ENCODE measurements around the gene CUX1.
"Not testable (repeated sequence)": the region's sequence is repeated elsewhere in the genome, so short reads cannot be mapped to it uniquely, and the experiment has no call there.

The CUX1 gene

DNA sequence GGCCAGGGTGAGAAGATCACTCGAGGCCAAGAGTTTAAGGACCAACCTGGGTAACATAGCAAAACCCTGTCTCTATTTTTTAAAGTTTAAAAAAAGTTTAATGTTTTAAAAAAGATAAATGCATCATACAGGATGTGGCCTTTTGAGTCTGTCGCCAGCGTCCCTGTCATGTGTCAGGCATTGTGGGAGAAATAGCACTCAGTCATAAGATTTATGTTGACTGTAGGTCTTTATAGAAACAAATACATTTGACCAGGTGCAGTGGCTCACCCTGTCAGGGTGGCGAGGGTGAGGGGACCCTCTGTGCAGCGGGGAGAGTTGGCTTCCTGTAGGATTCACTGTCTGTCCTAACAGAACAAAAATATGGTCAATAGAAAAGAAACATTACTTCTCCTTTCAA, 405.8 kb downstream of the CUX1 start:
- DNase-seq, result no peak

DNA sequence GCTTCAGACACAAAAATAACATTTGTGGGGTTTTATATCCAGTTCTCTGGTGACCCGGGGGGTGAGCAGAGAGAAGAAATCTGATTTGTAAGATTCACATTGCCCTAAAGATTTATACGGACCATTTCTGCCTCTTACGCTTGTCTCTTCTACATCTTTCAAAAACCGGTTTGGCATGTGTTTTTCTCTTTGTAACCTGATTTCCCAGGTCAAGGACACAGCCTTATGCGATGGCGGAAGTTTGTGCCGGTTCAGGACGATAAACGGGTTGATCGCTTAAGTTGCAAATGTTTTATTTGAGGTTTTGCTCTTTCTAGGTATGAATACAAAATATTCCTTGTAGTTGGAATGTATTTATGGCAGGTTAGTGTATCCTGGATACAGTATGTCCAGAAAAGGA, 407.6 kb downstream of the CUX1 start:
- DNase-seq, result no peak

DNA sequence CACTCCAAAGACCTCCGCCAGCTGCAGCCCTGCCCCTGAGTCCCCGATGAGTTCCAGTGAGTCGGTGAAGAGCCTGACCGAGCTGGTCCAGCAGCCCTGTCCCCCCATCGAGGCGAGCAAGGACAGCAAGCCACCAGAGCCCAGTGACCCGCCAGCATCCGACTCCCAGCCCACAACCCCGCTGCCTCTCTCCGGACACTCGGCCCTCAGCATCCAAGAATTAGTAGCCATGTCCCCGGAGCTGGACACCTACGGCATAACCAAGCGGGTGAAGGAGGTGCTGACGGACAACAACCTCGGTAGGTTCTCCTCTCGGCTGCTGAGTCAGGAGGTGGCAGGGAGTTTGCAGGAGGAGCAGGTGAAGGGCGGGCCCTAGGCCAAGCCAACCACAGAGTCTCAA, 409.9 kb downstream of the CUX1 start:
- no peak for DNase-seq

DNA sequence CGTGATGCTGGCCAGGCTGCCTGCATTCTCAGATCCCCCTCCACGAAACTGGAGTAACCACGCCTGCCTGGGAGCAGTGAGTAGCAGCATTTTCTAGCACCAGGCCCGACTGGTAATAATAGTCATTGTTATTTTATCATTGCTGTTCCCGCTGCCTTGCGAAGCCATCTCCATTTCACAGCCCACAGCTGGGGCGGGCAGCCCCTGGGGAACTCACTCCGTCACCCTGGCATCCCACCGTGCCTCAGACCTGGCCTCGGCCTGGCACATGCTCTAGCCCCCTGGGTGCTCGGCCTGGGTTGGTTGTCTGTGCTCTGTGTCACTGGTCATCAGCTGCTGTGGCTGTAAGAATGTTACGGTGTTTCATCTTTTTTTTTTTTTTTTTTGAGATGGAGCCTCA, 411.5 kb downstream of the CUX1 start:
- no peak for DNase-seq

DNA sequence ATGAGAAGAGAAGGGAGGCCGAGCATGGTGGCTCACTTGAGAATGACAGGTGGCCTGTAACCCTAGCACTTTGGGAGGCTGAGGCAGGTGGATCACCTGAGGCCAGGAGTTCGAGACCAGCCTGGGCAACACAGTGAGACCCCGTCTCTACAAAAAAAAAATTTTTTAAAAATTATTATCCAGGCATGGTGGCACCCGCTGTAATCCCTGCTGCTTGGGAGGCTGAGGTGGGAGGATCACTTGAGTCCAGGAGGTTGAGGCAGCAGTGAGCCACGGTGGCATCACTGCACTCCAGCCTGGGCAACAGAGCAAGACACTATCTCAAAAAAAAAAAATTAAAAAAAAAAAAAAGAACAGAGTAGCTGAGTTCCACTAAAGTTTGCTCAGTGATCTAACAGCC, 412.7 kb downstream of the CUX1 start:
- DNase-seq, result not testable (repeated sequence)

DNA sequence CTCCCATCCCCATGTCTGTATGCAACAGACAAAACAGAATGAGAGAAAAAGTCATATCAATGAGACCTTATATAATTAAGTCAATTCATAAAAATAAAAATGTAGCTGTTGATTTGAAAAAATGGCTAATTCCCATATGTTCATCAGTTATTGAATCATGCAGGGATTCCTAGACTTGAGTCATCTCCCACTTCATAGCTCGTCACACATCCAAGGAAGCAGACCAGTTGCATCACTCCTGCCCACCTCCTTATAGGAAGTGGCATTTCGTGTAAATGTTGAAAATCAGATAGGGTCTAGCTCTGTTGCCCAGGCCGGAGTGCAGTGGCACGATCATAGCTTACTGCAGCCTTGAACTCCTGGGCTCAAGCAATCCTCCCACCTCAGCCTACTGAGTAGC, 413.2 kb downstream of the CUX1 start:
- DNase-seq, result no peak

DNA sequence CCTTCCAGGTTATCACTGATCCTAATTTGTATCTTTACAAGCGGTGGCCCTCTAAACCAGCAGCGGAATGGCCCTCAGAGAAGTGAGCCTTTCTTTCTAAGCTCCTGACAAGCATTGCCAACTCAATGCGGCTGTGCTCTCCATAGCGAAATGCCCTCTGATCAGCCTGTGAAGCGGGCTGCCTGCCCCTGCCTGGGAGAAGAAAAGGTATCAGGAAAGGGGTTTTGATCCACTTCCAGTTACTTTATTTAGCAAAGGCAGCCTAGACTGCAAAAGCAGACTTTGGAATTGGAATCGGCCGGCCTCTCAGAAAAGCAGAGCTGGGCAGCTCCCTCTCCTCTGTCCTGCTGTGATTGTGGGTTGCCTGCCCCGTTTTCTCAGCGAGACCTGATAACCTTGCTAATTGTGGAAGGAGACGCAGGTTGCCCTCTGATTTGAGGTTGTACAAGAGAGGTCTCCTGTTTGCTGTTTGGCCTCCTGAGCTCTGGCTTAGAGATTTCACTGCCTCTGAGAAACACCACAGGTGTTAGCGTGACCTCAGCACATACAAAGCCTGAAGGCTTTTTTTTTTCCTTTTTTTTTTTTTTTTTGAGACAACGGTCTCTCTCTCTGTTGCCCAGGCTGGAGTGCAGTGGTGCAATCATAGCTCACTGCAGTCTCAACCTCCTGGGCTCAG, 415.3 kb downstream of the CUX1 start:
- DNase-seq, result no peak

DNA sequence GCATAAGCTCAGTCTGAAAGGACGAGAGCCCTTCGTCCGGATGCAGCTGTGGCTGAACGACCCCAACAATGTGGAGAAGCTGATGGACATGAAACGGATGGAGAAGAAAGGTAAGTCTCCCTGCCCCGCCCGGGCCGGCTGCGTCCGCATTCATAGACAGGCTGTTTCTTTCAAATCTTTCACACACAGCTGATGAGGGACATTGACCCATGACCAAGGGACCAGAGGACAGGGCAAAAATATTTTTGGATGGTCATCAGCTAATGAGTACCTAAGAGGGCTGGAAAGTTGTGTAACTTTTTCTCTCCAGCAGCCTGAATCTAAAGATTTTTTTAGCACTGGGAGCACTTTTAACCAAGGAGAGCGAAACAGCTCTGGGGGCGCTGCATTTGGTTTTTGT, 416.7 kb downstream of the CUX1 start:
- DNase-seq, result no peak

DNA sequence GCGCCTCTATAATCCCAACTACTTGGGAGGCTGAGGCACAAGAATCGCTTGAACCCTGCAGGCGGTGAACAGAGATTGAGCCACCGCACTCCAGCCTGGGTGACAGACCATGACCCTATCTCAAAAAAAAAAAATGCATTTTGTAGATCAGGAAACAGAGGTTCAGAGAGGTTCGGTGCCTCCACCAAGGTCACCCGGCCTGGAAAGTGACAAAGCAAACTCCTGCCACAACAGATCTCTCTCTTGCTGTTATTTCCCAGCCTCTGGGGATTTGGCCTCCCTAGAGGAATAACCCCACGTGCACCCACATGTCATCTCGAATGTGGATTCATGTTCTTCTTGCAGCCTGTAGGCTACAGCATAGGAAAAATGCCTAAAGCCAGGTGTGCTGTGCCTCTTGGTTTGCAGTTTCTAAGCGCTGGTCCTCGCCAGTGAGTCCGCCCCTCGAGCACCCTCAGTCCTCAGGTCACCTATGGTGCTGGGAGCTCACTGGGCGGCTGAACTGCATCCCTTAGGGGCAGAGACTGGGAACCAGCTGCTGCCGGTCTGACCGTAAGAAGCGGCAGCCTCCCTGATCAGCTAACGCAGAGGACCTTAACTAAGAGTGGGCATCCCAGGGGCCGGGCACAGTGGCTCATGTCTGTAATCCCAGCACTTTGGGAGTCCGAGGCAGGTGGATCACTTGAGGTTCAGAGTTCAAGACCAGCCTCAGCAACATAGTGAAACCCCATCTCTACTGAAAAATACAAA, 417.6 kb downstream of the CUX1 start:
- no peak for DNase-seq

DNA sequence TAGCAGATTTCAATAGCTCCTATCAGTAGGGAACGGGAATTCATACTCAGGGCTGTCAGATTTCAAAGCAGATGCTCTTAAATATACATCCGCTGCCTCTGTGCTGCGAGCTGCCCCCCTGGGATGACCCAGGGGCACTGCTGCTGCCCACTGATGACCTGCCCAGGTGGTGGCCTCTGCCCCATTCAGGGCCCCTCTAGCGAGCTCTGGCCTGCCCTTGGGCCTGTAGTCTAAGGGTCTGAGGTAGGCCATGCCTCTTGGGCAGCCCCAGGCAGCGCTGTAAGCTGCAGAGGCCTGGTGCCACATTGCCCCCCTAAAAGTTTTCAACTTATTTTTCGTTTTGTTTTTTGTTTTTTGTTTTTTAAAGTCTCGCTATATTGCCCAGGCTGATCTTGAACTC, 418.7 kb downstream of the CUX1 start:
- no peak for DNase-seq

DNA sequence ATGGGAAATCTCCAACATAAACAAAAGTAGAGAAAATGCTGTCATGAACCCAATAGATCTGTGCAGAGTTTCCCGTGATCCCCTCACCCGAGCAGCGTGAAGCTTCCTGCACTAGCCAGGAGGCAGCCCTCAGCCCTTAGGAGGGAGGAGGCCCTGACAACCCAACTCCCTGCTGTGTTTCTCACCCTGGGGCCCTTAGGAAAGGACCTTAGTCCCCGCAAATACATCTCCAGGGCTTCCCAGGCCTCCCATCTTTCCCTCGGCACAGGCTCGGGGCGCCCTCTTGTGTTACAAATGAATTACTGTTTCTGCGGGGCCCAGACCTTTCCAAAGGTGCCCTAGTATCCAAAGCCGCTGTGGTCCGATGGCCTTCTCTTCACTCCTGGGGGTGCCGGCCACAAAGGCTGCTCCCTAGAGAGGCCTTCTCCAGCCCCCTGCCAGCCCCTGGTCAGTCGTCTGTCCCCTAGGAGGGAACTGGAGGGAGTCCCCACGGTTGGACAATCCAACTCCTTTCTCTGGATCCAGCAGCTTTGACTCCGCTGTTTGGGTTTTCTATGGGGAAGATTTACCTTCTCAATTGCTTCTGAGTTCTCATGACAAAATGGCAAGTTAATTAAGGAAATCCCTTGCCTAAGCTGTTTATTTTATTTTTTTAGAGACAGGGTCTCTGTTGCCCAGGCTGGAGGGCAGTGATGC, 419.3 kb downstream of the CUX1 start:
- DNase-seq, result no peak

DNA sequence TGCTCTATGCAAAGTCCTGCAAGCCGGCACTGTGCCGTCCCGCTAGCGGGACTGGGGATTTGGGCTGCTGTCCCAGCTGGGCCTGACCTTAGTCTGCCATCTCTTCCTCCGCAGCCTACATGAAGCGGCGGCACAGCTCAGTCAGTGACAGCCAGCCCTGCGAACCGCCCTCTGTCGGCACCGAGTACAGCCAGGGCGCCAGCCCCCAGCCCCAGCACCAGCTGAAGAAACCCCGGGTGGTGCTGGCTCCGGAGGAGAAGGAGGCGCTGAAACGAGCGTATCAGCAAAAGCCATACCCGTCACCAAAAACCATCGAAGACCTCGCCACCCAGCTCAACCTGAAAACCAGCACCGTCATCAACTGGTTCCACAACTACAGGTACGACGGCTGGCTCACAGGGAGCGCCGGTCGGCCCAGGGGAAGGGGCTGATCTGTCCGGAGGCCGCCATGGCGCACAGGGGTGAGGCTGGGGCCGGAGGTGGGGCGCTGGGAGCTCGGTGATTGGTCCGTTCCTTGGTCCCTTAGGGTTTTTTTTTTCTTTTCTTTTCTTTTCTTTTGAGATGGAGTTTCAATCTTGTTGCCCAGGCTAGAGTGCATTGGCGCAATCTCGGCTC, 421.9 kb downstream of the CUX1 start:
- DNase-seq, result no peak

DNA sequence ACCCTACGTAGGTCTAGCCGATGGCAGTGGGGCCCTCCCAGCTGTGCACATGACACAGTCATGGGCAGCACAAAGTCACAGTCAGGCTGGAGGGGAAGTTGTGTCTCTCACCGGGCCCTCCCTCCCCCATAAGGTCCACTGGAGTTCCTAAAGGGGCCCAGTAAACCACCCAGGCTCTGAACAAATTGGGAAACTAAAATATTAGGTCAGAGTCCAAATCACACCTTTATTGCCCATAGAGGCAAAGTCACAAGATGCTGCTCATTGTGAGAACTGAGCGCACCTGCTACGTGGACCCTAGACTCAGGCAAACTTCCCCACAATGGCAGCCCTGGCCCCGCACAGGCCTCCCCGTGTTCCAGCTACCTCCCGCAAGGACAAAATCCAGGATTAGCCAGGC, 424.0 kb downstream of the CUX1 start:
- DNase-seq, result no peak

DNA sequence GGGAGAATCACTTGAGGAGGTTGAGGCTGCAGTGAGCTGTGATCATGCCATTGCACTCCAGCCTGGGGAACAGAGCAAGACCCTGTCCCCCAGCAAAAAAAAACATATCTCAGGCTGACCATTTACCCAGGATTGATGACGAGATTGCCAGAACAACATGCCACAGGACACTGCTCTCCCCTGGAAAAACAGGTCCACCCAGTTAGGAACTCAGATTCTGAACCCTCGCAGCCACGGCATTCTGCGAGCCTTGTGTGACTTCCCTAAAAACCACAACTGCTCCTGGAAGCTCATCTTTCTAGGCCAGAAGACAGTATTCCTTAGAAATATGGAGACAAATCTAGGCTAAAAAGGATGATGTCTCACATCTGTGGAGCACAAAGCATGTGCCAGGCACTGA, 427.2 kb downstream of the CUX1 start:
- no peak for DNase-seq

DNA sequence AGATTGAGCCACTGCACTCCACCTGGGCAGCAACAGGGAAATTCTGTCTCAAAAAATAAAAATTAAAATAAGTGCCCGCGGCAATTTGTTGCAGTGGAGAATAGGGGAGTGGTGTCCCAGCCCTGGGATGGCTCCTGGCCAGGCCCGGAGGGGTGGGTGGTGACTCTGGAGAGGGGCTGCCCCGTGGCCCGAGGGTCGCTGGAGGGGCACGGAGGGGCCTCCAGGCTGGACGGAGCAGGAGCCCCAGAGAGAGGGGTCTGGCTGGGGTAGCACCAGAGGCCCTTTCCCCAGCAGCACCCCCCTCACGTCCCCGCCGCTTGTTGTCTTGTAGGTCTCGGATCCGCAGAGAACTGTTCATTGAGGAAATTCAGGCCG, 430.6 kb downstream of the CUX1 start:
- DNase-seq, result no peak

DNA sequence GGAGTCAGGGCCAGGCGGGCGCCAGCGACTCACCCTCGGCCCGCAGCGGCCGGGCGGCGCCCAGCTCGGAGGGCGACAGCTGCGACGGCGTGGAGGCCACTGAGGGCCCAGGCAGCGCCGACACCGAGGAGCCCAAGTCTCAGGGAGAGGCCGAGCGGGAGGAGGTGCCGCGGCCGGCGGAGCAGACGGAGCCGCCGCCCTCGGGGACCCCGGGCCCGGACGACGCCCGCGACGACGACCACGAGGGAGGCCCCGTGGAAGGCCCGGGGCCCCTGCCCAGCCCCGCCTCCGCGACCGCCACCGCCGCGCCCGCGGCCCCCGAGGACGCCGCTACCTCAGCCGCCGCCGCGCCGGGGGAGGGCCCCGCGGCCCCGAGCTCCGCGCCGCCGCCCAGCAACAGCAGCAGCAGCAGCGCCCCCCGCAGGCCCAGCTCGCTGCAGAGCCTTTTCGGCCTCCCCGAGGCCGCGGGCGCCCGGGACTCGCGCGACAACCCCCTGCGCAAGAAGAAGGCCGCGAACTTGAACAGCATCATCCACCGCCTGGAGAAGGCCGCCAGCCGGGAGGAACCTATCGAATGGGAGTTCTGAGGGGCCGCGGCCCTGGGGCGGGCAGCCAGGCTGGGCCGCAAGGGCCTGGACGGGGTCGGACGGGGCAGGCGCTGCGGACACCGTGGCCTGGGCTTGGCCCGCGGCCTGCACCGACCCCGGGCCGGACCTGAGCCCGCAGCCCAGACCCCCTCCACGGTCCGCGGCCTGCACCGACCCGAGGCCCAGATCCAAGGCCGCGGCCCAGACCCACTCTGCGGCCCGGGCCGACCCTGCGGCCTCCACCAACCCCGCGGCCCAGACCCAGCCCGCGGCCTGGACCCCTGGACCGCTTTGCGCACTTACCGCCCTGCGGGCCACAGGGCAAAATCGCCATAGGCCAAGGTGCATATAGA, 431.3 kb downstream of the CUX1 start:
- DNase-seq, result no peak

DNA sequence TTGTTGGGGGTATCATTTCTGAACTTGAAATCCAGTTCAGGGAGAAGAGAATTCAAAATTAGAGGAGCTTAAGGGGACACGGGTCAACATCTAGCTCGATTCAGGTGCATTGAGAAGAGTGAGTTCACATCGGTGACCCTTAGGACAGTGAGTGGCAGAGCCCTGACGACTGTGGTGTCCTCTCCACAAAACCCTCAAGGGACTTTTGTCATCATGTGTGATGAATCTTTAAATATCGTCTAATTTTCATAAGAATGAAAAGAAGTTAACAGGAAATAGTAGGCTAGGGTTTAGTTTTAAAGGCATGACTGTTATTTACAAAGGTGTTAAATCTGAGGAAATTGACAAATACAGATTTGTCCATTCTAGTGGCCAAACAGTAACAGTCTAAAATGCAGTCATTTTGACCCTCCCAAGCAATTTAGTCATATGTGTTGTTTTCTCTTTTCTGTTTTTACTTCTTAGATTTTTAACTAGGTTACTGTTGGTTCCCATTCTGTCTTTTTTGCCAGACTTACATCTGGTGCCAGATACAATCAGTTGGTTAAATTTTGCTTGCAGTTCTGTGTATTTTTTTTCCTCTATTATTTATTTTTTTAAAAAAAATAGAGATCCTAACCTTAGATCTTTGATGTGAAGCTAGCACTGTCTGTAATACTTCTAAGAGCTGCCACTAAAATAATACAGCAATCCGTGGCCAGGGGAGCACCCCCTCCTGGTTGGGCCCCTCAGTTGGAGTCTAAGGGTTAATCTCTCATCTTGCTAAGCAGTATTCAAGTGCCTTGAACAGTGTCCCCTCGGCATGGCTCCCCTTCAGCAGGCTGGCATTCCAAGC, 434.3 kb downstream of the CUX1 start:
- no peak for DNase-seq

DNA sequence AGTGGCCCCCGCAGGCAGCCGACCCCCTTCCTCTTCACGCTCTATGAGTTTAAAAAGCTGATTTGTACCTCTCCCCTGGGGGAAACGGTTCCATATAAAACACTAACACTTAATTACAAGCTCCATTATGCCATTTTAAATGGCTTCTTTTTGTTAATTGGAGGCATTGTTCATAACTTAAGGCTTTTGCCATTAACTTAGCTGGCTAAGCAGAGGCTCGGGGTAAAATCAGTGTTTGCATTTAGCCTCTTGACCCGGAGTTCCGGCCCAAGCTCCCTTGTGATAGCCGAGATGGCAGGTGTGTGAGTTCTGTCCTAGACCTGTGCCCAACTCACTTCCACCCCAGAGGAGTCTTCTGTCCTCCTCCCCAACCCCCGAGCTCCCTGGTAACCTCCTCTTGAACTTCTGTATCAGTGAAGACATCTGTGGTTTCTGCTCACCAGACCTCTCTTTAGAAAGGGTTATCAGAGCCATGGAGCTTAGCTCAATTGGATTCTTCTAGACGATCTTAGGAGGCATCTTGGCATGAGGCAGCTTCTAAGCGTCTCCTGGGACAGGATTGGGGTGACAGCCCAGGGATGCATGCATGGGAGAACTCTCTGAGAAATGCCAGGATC, 435.0 kb downstream of the CUX1 start:
- no peak for DNase-seq

DNA sequence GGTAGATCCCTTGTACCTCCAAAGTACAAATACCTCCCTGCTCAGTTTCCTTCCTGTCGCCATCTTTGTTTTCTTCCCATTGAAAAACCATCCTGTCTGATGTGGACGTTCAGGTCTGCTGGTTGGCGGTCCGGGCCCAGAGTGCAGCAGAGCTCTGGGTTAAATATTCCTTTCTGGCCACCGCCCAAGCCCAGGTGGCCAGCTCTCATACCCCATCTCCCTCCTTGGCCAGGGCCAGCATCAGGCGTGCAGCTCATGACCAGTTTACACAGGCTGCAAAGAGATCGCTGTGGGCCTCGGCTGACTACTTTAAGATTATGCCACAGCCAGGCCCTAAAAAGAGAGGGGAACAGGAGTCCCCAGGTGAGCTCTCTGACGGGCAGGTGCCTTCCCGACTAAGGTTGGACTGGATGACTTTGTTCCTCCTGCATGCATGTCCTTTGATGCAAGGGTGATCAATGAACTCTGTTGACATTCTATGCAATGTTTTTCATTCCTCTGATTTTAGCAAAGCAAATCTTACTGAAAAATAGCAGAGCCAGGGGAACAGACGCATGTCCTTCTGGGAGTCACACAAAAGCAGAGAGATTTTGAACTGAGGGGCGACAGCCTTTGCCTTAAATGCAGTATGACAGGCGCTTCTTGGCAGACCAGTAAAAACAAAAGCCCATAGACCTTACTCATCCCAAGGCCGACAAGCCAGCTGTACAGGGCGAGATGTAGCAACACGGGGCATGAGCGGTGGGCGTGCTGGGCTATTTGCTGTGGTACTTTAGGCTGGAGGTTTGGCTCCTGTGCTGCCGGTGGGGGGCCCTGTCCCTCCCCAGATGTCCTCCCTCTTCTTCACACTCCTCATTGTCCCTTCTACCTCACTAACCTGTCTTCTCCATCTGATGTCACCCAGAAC, 435.9 kb downstream of the CUX1 start:
- DNase-seq, result no peak

DNA sequence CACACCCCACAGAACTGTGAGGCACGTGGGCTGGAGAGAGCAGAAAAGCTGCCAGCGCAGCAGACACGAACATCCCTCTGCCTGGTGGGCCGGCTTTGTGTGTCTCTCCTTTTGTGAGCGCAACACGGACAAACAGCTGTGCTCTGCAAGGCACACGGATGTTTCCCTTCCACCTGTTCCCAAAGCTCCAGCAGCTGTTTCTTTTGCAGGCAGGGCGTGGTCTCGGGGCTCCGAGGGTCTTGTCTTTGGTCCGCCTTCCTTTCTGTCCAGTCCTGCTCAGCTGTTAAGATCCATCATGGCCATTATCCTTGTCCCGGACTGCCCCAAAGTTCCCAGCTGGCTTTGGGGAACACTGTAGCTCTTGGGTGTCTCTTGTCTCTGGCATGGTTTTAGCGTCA, 436.5 kb downstream of the CUX1 start:
- DNase-seq, result no peak

All from GOT3 (cell line).